Activated CD8-positive, alpha-beta memory T cell treated with anti-CD3 and anti-CD28 coated beads for 36 hours (primary cell): ENCODE results near the gene PIGQ. TPM values are rescaled to one million over a fixed set of nuclear protein-coding genes. Genes with fewer than 3 reads are reported as not detected.

ENCODE experiments used
- CTCF ChIA-PET: fragments of 350-600 bp; sonication (Branson Sonifier 250); formaldehyde crosslinking; loops from one replicate; lab custom pipeline; 2021; ENCODE audit warnings: antibody characterized with exemption; lab: Charles Lee
- POLR2A ChIA-PET: fragments of 350-600 bp; sonication (Branson Sonifier 250); formaldehyde crosslinking; loops from one replicate; lab custom pipeline; 2021; ENCODE audit warnings: antibody characterized with exemption; lab: Charles Lee
- total RNA-seq, 2 experiments: library from RNA; stranded (reverse); gene quantifications; one replicate each; pipeline ENCODE4 v1.2.3, GENCODE V29; 2021

Gene PIGQ
- total RNA-seq, 2 experiments from 2014 or later = 46.7 to 50.8 TPM

- ChIA-PET POLR2A (no interaction called here), CTCF (no interaction called here)
These were observed 57.9 kb downstream of the PIGQ start for GRCh38 chr16:627454-628239.

- POLR2A ChIA-PET = no interaction called here
These were observed 58.7 kb downstream of the PIGQ start for GRCh38 chr16:628321-629061.

GRCh38 chr16:629185-629832 is 59.5 kb downstream of the PIGQ start:
- ChIA-PET CTCF (no interaction called here), POLR2A (no interaction called here)

More at GRCh38 chr16:628321-629061, 58.7 kb downstream of the PIGQ start:
- CTCF ChIA-PET = no interaction called here

GRCh38 chr16:629833-630248 is 60.1 kb downstream of the PIGQ start:
- CTCF ChIA-PET = no interaction called here
- POLR2A ChIA-PET = no interaction called here

DNA sequence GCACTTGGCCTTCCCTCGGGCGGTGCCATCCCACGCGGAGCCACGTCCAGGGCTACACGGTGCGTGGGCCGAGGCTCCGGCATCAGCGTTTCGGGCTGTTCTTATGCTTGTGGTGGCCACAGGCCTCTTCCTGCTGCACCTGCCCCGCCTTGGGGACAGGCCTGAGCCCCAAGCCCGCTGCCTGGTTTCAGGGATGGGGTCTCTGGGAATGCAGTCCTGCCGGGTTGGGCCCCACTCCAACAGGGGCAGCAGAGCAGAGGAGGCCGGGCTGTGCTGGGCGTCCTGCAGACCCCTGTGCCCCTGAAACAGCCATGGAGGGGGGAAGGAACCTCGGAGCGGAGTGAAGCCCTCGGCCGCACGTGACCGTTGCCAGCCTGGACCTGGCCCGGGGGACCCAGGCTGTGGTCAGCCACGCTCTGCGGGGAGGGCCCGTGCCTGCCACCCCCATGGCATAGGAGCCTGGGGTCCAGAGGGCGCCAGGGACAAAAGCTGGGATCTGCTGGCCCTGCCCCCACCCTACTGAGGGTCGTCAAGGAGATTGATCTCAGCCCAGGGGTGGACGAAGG is 60.6 kb downstream of the PIGQ start:
- ChIA-PET POLR2A (no interaction called here), CTCF (interaction anchor here (1.0 kb wide), 1 partner anchor 51 kb away, joined by 3 read pairs; no protein-coding TSS in a partner anchor)

DNA sequence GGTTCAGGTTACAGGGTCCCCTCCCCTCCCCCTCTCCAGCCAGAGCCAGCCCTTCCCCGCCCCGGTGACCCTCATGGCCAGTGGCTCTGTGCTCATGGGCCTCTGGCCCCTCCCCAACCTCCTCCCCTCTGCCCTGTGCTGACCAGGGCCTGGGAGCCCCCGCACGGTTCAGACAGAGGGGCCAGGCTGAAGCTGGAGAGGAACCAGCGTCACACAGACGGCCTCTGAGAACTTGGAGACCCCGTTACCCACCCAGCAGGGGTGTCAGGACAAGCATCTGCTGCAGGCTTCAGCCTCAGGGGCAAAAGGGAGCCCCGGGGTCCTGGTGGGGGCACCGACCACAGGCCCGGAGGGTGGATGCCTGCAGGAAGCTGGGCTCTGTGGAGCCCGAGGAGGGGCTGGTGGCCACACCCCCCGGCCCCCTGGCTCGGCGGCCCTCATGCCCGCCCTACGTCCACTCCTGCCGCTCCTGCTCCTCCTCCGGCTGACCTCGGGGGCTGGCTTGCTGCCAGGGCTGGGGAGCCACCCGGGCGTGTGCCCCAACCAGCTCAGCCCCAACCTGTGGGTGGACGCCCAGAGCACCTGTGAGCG is 61.1 kb downstream of the PIGQ start, which contains the start of gene WFIKKN1:
Gene WFIKKN1, plus strand, starts transcription at position 171 of the 591 bp plus-strand sequence. Its CDS starts 269 bp downstream, at position 440.
- CTCF ChIA-PET = interaction anchor here (1.0 kb wide), 1 partner anchor 51 kb away, joined by 3 read pairs; no protein-coding TSS in a partner anchor
- POLR2A ChIA-PET = no interaction called here

DNA sequence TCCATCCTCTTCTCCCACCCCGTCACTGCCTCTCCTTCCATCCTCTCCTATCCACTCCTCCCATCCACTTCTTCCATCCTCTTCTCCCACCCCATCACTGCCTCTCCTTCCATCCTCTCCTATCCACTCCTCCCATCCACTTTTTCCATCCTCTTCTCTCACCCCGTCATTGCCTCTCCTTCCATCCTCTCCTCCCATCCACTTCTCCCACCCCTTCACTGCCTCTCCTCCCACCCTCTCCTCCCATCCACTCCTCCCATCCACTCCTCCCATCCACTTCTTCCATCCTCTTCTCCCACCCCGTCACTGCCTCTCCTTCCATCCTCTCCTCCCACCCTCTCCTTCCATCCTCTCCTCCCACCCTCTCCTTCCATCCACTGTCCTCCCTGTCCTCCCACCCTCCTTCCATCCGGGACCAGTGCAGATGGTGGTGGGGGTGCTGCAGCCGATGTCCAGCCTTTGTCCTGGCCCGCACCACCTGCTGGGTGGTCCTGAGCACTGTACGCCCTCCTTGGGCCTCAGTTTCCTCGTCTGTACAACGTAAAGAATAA is 62.1 kb downstream of the PIGQ start:
- ChIA-PET POLR2A (no interaction called here), CTCF (interaction anchor here (0.6 kb wide), 1 partner anchor 1836 kb away, joined by 4 read pairs; no protein-coding TSS in a partner anchor)

- ChIA-PET CTCF (interaction anchor here (0.6 kb wide), 1 partner anchor 1836 kb away, joined by 4 read pairs; no protein-coding TSS in a partner anchor), POLR2A (no interaction called here)
These were observed 62.9 kb downstream of the PIGQ start for GRCh38 chr16:632486-633335.

DNA sequence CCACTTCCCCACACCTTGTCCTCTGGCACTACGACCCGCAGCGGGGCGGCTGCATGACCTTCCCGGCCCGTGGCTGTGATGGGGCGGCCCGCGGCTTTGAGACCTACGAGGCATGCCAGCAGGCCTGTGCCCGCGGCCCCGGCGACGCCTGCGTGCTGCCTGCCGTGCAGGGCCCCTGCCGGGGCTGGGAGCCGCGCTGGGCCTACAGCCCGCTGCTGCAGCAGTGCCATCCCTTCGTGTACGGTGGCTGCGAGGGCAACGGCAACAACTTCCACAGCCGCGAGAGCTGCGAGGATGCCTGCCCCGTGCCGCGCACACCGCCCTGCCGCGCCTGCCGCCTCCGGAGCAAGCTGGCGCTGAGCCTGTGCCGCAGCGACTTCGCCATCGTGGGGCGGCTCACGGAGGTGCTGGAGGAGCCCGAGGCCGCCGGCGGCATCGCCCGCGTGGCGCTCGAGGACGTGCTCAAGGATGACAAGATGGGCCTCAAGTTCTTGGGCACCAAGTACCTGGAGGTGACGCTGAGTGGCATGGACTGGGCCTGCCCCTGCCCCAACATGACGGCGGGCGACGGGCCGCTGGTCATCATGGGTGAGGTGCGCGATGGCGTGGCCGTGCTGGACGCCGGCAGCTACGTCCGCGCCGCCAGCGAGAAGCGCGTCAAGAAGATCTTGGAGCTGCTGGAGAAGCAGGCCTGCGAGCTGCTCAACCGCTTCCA is 63.7 kb downstream of the PIGQ start:
- CTCF ChIA-PET = interaction anchor here (0.8 kb wide), 1 partner anchor 52 kb away, joined by 3 read pairs; no protein-coding TSS in a partner anchor

More for the DNA sequence above, 63.7 kb downstream of the PIGQ start:
- POLR2A ChIA-PET = interaction anchor here (1.0 kb wide), 1 partner anchor 95 kb away, joined by 3 read pairs; no protein-coding TSS in a partner anchor

Other genes with a start within 250 kb of the PIGQ start
- gene AXIN1, start 217.2 kb upstream of the PIGQ start, total RNA-seq = 10 to 100 TPM; 24.7 to 25.6 TPM
- 10 to 100 TPM; 94.6 to 97.6 TPM for gene MRPL28, start 199.4 kb upstream of the PIGQ start, total RNA-seq
- gene PGAP6, start 188.0 kb upstream of the PIGQ start, total RNA-seq = 10 to 100 TPM; 33.9 to 36.9 TPM
- gene NME4, start 172.8 kb upstream of the PIGQ start, total RNA-seq = 10 to 100 TPM; 16.6 to 17.7 TPM
- gene DECR2, start 168.1 kb upstream of the PIGQ start, total RNA-seq = 10 to 100 TPM in 1 of 2 experiments, 1 to 10 TPM in 1; 8.2 to 10.2 TPM
- 10 to 100 TPM; 28.2 to 29.3 TPM for gene RAB11FIP3, start 144.3 kb upstream of the PIGQ start, total RNA-seq
- gene CAPN15, start 42.3 kb upstream of the PIGQ start, total RNA-seq = 100 to 1,000 TPM; 107 to 108 TPM
- not detected for gene PRR35, start 9.6 kb upstream of the PIGQ start, total RNA-seq
- under 1 TPM; 0.25 to 0.27 TPM for gene NHLRC4, start 3.0 kb upstream of the PIGQ start, total RNA-seq
- 10 to 100 TPM in 1 of 2 experiments, 1 to 10 TPM in 1; 8.9 to 11.1 TPM for gene RAB40C, start 20.1 kb downstream of the PIGQ start, total RNA-seq
- under 1 TPM; 0.15 to 0.19 TPM for gene WFIKKN1, start 61.0 kb downstream of the PIGQ start, total RNA-seq
- gene METTL26, start 66.3 kb downstream of the PIGQ start, total RNA-seq = 100 to 1,000 TPM; 136 to 137 TPM
- gene MCRIP2, start 71.9 kb downstream of the PIGQ start, total RNA-seq = 10 to 100 TPM; 63.5 to 73.0 TPM
- gene WDR90, start 79.4 kb downstream of the PIGQ start, total RNA-seq = 10 to 100 TPM; 87.3 to 89.6 TPM
- 100 to 1,000 TPM; 136 to 147 TPM for gene RHOT2, start 98.2 kb downstream of the PIGQ start, total RNA-seq
- under 1 TPM; 0.48 to 0.63 TPM for gene RHBDL1, start 105.7 kb downstream of the PIGQ start, total RNA-seq
- 100 to 1,000 TPM; 100 to 106 TPM for gene STUB1, start 110.4 kb downstream of the PIGQ start, total RNA-seq
- 10 to 100 TPM; 48.7 to 49.3 TPM for gene JMJD8, start 114.4 kb downstream of the PIGQ start, total RNA-seq
- 10 to 100 TPM; 22.0 to 23.6 TPM for gene WDR24, start 120.4 kb downstream of the PIGQ start, total RNA-seq
- 1 to 10 TPM; 4.1 to 5.7 TPM for gene FBXL16, start 135.8 kb downstream of the PIGQ start, total RNA-seq
- gene METRN, start 145.2 kb downstream of the PIGQ start, total RNA-seq = 10 to 100 TPM; 35.3 to 37.7 TPM
- 10 to 100 TPM; 69.1 to 69.9 TPM for gene ANTKMT, start 151.2 kb downstream of the PIGQ start, total RNA-seq
- gene CCDC78, start 156.5 kb downstream of the PIGQ start, total RNA-seq = 1 to 10 TPM; 8.6 TPM
- gene HAGHL, start 157.1 kb downstream of the PIGQ start, total RNA-seq = 10 to 100 TPM; 29.0 to 31.5 TPM
- 10 to 100 TPM; 33.4 to 34.5 TPM for gene CIAO3, start 171.0 kb downstream of the PIGQ start, total RNA-seq
- not detected for gene MSLN, start 190.8 kb downstream of the PIGQ start, total RNA-seq
- gene RPUSD1, start 218.4 kb downstream of the PIGQ start, total RNA-seq = 10 to 100 TPM; 40.6 to 44.4 TPM
- gene CHTF18, start 218.7 kb downstream of the PIGQ start, total RNA-seq = 100 to 1,000 TPM; 122 to 128 TPM
- not detected for gene GNG13, start 230.8 kb downstream of the PIGQ start, total RNA-seq